ENCODE results near the gene CDH4. TPM values are rescaled to one million over a fixed set of nuclear protein-coding genes. Genes with fewer than 3 reads are reported as not detected.

Gene CDH4
- total and polyA plus RNA-seq, 2 donors from 2014 or later = 1.1 TPM; not detected in 1

GRCh38 chr20:61281286-61281795 is 29.3 kb downstream of the CDH4 start:
- Histone ChIP-seq H3K27ac (ENCODE audit: low read depth in 2 of 2, low read length in 2 of 2) (no peak overlapping the region), H3K27me3 (ENCODE audit: control insufficient read depth, insufficient read depth, low read length) (no peaks in the 10 kb centered on the region), H3K4me1 (ENCODE audit: control insufficient read depth in 2 of 3, insufficient read depth in 2 of 3, low read depth in 1 of 3, low read length in 3 of 3) (no peaks in the 10 kb centered on the region), H3K36me3 (ENCODE audit: control insufficient read depth in 2 of 3, insufficient read depth in 3 of 3, low read length in 3 of 3) (no peaks in the 10 kb centered on the region), H3K9ac (ENCODE audit: low read length in 3 of 3) (no peak overlapping the region), H3K4me3 (ENCODE audit: low read length in 3 of 3) (no peak overlapping the region), H3K9me3 (ENCODE audit: control insufficient read depth in 2 of 3, insufficient read depth in 1 of 3, low read length in 3 of 3) (no peaks in the 10 kb centered on the region)
- no peak for FAIRE-seq
- intact Hi-C loops (cut with DNase I) = no loop called here
- no peak for DNase-seq
- no peak for TF ChIP-seq CTCF (IDR thresholded peaks at IDR 0.05; ENCODE audit: borderline replicate concordance, extremely low read depth, insufficient read depth)

GRCh38 chr20:61284752-61285151 is 32.7 kb downstream of the CDH4 start:
- no peak for FAIRE-seq
- no peak for TF ChIP-seq CTCF (IDR thresholded peaks at IDR 0.05; ENCODE audit: borderline replicate concordance, extremely low read depth, insufficient read depth)

GRCh38 chr20:61285152-61285645 is 33.1 kb downstream of the CDH4 start:
- FAIRE-seq (no peak), DNase-seq (no peak)
- H3K27me3 ChIP-seq (ENCODE audit: control insufficient read depth, insufficient read depth, low read length) = no peaks in the 10 kb centered on the region
- H3K27ac ChIP-seq (ENCODE audit: low read depth in 2 of 2, low read length in 2 of 2) = no peak overlapping the region
- intact Hi-C loops (cut with DNase I) = no loop called here
- no peaks in the 10 kb centered on the region for H3K36me3 ChIP-seq (ENCODE audit: control insufficient read depth in 2 of 3, insufficient read depth in 3 of 3, low read length in 3 of 3)
- no peaks in the 10 kb centered on the region for H3K4me1 ChIP-seq (ENCODE audit: control insufficient read depth in 2 of 3, insufficient read depth in 2 of 3, low read depth in 1 of 3, low read length in 3 of 3)
- no peak for TF ChIP-seq CTCF (IDR thresholded peaks at IDR 0.05; ENCODE audit: borderline replicate concordance, extremely low read depth, insufficient read depth)
- no peak overlapping the region for H3K4me3 ChIP-seq (ENCODE audit: low read length in 3 of 3)
- no peaks in the 10 kb centered on the region for H3K9me3 ChIP-seq (ENCODE audit: control insufficient read depth in 2 of 3, insufficient read depth in 1 of 3, low read length in 3 of 3)
- no peak overlapping the region for H3K9ac ChIP-seq (ENCODE audit: low read length in 3 of 3)

More at GRCh38 chr20:61284752-61285151, 32.7 kb downstream of the CDH4 start:
- intact Hi-C loops (cut with DNase I) = no loop called here
- H3K4me1 ChIP-seq (ENCODE audit: control insufficient read depth in 2 of 3, insufficient read depth in 2 of 3, low read depth in 1 of 3, low read length in 3 of 3) = no peaks in the 10 kb centered on the region
- no peak overlapping the region for H3K9ac ChIP-seq (ENCODE audit: low read length in 3 of 3)
- DNase-seq = no peak
- no peak overlapping the region for H3K27ac ChIP-seq (ENCODE audit: low read depth in 2 of 2, low read length in 2 of 2)
- H3K9me3 ChIP-seq (ENCODE audit: control insufficient read depth in 2 of 3, insufficient read depth in 1 of 3, low read length in 3 of 3) = no peaks in the 10 kb centered on the region
- no peaks in the 10 kb centered on the region for H3K36me3 ChIP-seq (ENCODE audit: control insufficient read depth in 2 of 3, insufficient read depth in 3 of 3, low read length in 3 of 3)
- H3K27me3 ChIP-seq (ENCODE audit: control insufficient read depth, insufficient read depth, low read length) = no peaks in the 10 kb centered on the region
- H3K4me3 ChIP-seq (ENCODE audit: low read length in 3 of 3) = no peak overlapping the region

- no peak overlapping the region for H3K4me3 ChIP-seq (ENCODE audit: low read length in 3 of 3)
- no peak overlapping the region for H3K27ac ChIP-seq (ENCODE audit: low read depth in 2 of 2, low read length in 2 of 2)
- DNase-seq (no peak), FAIRE-seq (no peak)
- no peaks in the 10 kb centered on the region for H3K27me3 ChIP-seq (ENCODE audit: control insufficient read depth, insufficient read depth, low read length)
- peaks cover 0 to 3% (median 0%) of the 10 kb centered on the region in 3 donors for H3K9me3 ChIP-seq (ENCODE audit: control insufficient read depth in 2 of 3, insufficient read depth in 1 of 3, low read length in 3 of 3)
- H3K36me3 ChIP-seq (ENCODE audit: control insufficient read depth in 2 of 3, insufficient read depth in 3 of 3, low read length in 3 of 3) = no peaks in the 10 kb centered on the region
- intact Hi-C loops (cut with DNase I) = no loop called here
- H3K9ac ChIP-seq (ENCODE audit: low read length in 3 of 3) = no peak overlapping the region
- no peaks in the 10 kb centered on the region for H3K4me1 ChIP-seq (ENCODE audit: control insufficient read depth in 2 of 3, insufficient read depth in 2 of 3, low read depth in 1 of 3, low read length in 3 of 3)
- no peak for TF ChIP-seq CTCF (IDR thresholded peaks at IDR 0.05; ENCODE audit: borderline replicate concordance, extremely low read depth, insufficient read depth)
Observed at GRCh38 chr20:61285691-61286090, 33.6 kb downstream of the CDH4 start.

Measured in kidney (tissue), 14 donors.